NCI-H2081 (cell line): ENCODE measurements around the gene TMEM253.

Experiments used
- DNase-seq, 2 experiments: peaks; one replicate each; lab custom pipeline; 2025; lab: John Stamatoyannopoulos, UW

The TMEM253 gene

DNA sequence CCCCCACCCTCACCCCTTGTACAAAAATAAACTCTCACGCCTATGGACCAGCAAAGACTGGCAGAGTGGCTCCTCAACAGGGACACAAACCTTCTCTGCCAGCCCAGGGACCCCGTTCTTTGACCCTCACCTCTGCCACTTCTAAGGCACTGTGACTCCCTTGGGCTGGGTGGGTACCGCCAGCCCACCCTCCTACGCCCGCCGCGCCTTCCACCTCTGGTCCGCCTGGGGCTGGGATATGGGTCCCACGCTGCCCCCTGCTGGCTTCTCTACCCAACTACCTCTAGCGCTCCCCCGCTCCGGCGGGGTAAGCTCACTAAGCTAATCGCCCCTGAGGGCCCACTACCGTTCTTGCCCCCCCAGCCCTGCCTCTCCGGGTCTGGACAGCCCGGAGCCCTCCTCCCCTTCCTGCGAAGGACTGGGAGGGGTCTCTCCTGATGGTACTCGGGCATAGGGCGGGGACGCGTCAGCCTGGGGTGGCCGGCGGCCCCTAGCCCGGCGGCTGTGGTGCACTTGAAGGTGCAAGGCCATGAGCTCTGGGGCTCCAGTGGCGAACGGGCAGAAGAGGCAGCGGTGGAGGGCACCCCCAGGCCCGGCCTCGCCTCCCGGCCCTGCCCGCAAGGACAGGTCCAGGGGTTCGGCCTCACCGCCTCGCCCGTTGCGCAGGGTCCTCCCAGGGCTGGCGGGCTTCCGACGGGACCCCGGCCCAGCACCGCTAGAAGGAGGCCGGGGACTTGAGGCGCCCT, 10.5 kb upstream of the TMEM253 start:
- DNase-seq = no peak

DNA sequence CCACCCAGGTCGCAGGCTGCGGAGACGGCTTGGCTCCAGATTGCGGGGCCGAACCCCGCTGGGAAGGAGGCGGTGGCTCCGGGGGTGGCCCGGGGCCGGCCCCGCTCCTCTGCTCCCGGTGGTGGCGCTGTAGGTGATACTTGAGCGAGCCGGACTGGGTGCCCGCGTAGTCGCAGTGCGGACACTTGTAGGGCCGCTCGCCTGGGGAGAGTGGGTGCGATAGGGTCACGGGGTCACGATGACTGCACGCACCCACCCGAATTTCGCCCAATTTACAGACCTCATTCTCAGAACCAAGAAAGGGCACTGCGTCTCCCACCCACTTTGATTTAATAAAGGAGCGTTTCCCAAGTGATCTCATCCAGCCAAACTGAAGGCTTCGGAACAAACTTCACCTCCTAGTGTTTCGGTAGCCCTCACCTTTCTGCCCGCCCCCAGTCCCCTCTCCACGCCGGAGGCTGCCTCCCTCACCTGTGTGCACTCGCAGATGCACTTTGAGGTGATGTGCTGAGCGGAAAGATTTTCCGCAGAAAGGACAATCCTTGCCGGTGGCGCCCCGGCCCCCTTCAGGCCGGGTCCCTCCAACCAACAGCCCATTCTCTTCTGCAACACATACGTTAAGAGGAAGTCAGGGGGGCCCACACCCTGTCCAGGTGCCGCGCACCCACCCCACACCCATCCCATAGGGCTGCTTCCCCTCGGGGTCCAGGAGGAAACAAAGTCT, 9.8 kb upstream of the TMEM253 start:
- no peak for DNase-seq

DNA sequence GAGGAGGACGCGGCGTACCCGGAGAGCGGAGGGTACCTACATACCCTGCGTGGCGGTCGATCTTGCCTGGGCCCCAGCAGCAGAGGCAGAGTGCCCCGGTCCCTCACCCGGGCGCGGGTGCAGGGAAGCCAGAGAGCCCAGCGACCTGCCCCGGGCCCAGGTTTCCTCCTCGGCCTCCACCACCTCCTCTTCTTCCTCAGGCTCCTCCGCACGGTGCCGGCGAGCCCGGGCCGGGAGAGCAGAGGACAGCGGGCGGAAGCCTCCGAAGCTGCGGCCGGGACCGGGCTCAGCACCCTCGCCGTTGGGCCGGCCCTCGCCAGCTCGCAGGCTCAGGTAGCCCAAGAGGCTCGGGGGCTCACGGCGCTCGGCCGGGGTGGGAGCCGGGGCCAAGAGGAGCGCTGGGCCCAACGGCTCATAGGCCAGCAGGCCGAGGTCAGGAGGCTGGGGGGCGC, 9.0 kb upstream of the TMEM253 start:
- no peak for DNase-seq

DNA sequence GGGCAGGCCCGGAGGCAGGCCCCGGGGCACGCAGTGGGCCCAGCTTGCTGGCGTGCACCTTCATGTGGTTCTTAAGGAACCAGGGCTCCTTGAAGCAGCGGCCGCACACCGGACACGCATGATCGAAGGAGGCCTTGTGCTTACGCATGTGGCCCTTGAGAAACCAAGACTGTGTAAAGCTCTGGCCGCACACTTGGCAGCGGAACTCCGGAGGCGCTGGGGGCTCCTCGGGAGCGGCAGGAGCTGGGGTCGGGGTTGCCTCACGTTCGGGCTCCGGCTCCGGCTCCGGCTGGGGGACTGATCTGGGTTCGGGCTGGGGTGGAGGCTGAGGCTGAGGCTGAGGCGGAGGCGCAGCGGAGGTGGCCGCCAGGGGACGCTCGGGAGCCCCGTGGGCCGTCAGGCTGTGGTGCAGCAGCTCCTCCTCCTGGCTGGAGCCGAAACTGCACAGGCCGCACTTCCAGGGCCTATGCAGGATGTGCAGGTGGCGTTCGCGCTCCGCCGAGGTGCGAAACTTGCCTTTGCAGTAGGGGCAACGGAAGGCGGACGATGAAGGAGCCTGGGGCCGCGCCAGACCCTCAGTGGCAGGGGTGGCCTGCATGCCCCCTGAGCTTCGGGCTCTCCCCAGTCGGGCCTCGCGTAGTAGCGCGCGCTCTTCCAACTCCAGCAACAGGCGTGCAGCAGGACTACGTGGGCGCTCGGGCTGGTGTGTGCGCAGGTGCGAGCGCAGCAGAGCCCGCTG, 8.4 kb upstream of the TMEM253 start:
- DNase-seq = no peak

DNA sequence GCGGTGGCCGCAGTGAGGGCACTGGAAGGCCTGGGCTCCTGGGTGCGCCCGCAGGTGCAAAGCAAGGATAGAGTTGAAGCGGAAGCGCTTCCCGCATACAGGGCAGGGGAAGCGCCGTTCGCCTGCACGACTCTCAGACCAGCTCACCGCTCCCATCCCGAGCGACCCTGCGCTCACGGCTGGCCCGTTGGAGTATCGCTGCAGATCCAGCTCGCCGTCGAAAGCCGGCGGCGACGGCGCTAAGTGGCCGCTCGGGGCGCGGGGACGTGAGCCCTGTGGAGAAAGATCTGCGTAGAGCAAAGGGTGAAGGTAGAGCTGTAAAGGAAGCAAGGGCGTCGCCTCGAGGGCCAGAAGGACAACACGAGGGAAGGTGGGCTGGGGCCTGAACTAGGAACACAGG, 7.8 kb upstream of the TMEM253 start:
- DNase-seq = no peak

DNA sequence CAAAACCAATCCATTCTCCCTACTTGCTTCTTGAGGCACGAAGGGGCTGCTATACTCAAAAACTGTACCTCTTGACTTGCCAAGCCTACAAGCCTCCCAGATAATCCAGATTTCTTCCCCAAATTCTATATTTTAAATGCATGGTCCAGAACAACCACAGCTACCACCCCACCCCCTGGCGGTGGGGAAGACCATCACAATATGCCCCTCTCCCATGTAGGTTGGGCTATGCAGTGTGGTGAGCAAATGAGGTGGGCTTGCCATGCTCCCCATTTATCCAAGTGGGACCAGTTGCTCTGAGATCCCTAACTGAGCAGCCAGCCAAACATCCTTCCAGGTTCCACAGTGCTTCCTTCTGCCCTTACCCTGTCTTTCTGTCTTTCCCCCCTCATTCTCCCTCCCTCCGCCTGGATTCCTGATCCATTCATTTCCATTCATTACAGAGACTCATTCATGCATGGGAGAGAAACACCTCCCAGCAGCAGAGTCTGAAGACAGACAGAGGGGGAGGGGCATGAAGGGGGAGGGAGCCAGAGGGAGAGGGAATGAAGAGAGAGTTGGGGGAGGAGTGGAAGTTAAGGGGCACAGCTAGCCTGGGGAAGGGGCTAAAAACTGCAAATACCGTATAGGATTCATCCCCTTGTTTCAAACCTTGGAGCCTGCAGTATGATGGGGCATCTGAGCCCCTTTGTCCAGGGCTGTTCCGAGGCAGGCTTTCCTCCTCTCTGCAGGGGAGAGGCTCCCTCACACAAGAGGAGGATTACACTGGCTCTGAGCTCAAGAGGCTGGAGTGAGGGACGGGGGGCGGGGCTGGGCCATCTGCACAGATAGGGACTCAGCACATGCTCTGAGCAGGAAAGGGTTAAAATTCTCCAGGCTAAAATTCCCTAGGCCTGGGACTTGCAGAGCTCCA, 6.8 kb upstream of the TMEM253 start:
- DNase-seq = no peak

DNA sequence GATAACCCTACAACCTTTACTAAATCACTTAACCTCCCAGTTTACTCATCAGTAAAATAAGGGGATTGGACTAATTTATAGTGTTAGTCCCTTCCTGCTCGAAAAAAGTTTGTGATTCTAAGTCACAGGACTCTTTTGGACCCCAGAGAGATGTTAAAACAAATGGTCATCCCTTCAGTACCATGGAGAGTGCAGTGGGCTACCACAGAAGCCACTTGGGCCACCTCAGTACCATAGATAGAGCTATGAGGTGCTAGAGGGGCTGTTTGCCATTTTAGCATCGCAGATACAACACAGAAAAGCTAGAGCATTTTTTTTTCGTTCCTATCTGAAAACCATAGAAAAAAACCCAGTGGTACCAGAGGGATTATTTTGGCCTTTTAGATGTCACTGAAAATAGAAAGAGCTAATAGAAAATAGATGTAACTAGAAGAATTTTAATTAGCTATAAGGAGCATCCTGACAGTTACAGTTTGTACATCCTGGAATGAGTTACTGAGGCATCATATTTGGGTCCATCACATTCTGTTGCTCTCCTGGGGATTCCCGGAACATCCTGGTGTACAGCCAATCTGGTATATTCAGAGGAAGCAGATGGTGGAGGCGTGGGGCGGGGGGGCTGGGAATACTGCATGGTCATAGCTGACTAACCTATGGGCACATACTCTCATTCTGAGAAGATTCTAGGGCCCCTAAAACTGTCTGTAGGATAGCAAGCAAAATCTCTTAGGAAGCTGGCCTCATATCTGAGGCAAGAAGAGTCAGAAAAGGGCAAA, 5.2 kb upstream of the TMEM253 start:
- no peak for DNase-seq

DNA sequence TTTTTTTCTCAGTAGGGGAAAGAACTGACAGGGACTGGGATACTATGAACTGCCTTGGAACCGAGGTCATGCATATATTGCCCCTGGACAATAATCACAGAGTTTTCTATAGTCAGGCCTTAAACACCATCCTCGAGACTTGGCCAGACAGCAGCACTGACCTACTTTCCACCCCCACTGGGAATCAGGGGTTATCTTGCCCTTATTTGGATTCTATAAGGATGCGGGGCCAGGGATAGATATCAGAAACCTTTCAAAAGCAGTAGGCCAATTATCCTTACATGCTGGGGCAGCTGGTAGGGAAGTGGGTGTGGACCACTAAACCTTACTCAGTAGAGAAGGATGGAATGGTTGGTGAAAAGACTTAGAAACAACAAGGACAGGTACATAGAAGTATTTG, 4.4 kb upstream of the TMEM253 start:
- no peak for DNase-seq

DNA sequence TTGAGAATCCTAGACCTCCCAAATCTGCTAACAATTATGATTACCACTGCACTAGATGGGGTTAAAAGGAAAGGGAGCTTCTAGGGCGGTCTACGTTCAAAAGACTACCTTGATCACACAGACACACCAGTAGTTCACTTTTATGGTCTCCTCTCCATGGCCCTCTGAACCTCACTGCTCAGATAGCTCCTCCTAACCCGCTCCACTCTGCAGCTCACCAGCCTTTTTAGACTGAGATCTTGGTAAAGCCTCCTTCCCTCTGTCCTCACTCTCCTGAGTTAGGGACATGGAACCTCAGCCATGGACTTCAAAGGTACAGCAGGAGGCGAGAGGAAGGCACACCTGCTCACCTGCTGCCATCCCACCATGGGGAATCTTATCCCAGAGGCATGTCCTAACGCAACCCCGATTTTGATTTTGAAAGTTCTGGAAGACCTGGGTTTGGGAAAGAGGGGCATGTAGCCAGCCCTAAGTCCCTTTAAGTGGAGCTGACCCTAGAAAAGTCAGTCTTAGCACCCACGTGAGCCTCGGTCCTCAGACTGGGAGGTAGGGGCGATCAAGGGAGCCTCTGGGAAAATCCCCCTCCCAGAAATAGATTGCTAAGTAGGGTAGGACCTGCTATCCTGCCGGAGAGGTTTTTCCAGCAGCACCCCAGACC, 3.8 kb upstream of the TMEM253 start:
- no peak for DNase-seq

DNA sequence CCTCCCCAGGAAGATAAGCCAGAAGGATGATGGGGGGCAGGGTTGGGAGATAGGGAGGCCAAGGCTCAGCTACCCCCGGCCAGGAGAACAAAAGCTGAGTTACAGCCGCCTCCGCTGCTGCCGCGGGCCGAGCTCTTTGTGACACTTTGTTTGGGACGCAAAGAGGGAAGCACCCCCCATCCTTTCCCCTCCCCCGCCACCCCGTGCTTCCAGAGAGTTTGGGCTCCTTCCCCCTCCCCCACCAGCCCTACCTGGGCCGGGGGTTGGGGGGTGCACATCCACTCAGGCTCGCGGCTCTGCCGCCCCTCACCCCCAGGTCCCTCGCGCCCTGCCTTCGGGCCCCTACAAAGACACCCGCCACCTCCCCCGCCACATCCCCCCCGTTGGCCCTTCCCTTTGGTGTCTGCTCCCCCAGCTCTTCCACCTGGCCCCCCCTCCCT, 3.2 kb upstream of the TMEM253 start:
- DNase-seq = no peak

DNA sequence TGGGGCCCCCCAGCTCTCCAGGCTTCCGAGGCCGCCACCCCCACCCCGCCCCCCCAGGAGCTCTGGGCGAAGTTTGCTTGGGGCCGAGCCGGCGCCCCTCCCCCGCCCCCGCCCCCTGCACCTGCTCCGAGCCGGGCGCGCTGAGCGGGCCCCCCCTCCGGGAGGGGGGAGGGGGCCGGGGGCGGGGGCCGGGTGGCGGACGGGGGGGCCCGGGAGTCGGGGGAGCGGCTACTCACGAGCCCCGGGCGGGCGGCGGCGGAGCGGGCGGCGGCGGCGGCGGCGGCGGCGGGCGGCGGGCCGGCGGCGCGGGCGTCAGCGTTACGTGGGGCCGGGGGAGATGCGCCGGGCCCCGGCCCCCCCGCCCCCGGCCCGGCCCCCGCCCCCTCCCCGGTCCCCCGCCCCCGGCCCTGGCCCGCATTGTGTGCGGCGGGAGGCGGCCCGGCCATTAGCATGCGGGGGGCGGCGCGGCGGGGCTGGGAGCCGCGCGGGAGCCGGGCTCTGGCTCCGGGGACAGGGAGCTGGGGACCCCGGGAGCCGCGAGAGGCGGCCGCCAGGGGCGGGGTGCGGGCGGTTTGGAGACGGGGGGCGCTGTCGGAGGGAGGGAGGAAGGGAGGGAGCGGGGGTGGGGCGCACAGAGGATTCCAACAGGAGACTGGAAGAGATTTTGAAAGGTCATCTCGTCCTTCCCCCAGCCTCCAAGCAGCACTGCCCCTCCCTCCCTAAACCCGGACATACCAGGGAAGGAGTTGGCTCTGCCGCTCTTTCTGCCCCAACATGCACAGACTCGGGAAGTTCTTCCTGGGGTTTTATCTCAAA, 2.6 kb upstream of the TMEM253 start, which contains the start of gene ZNF219:
TSS of gene ZNF219 (minus strand) at position 580 of the 816 bp plus-strand sequence. CDS start 5,064 bp downstream, outside the sequence.
- DNase-seq = peak in 1 of 2 experiments; percentile 40

DNA sequence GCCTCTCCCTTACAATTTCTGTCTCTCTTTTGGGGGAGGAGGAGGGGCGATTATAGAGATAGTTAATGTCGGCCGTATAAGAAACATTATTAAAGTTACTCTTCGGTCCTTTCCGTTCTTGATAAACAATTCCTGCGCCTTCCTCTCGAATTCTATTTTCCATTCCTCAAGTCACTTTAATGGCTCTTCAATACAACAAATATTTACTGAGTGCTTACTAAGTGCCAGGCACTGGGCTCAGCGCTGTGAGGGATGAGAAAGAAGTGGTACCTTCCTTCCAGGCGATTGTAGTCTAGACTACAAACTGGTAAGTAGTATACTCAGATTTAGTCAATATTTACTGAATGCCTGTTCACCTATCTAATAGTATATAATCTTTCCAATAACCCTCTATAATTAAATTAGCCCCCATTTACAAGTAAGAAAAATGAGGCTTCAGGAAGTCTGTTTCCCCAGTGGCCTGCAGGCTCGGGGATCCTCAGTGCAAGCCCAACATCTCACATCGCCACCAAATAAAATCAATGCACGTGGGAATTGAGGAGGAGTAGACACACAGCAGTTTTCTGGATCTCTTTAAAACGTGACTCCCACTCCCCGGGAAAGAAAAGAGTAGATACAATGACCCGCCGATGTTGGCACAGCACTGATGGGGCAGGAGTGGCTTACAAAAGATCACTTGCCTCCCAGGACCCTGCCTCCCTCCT, 1.8 kb upstream of the TMEM253 start:
- DNase-seq = no peak

DNA sequence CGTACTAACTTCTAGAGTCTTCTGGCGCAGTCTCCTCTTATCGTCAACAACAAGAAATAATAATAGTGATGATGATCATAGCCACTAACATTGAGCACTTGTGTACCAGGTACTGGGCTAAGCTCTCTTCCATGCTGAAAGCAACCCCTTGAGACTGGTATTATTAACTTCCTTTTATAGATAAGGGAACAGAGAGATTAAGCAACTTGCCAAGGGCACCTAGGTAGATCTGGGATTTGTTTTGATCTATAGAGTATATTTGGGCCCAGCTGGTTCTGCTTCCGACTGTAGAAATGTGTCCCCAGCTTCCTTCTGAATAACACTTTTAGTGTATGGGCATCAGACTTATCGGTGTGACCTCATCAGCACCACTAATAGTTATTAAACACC, 1.3 kb upstream of the TMEM253 start:
- DNase-seq = no peak

DNA sequence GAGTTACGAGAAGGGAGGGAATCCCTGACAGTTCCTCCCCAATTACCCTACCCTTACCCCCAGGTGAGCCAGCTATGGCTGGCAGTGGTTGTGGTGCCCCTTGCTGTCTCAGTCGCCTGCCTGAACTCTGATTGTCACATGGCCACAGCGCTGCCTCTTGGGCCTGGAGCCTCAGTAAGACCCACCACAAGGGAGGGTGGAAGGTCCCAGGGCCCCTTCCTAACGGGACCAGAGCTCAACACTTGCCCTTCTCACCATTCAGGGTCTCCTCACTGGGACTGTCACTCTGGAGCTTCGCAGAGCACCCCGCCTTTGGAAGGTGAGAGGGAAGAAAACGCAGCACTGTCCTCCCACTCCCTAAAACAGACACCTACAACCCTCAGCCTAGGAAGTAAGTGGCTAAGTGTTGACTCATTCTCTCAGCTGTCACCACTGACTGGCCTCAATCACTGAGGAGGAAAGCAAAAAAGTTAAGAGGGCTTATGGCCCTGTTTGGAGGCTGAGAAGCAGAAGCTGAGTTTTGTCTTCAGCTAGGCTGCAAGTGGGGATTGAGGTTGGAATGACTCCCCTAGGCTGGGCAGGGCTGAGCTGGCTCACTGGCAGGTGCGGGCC, 1.0 kb downstream of the TMEM253 start:
- DNase-seq = no peak

DNA sequence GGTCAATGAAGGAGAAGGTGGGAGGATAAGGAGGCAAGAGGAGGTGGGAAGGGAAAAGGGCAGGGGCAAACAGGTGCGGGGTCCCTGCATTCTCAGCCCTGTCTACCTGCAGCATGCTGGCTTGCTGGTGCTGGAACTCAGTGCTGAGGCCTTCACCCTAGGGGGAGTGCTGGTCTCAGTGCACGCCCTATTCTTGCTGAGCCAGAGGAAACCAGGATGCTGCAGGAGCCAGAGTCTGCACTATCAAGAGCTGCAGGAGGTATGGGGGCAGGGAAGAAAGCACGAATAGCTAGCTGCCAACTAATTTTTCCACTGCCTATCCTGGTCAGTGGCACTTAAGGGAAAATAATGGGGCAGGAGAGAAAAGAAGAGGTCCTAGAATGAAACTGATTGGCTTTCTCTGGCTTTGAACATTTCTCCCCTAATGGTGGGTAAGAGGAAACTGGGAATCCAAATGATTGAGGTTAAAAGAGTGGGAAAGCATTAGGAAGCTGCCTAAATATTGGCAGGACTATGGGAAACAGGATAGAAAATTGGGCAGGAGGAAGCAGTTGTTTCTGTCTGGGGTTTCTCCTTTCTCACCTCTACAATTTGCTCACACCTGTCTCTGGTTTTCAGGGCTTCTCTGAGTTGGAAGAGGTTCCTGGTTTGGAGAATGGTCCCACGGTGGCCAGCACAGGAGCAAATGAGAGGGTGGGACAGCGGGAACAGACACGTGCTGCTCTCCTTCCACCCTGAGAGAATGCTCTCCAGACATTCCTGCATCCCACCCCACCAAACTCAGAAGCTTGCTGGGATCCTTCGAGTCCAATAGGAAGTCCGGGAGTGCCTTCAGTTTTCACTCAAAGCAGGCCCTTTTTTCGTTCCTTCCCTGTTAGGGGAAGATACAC, 1.9 kb downstream of the TMEM253 start:
- DNase-seq = peak in 1 of 2 experiments; percentile 21

DNA sequence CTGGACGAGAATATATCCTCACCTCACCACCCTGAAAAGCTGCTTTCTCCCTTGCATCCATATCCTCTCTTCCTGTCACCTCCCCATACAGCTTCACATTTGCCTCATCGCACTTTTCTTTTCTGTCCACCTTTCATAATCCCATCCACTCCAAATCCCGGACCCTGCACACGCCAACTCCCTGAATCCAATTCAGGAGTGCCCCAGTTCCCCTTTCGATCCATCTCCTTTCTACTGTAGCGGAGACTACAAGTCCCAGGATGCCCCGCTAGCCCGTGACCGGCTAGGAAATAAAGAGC, 2.5 kb downstream of the TMEM253 start:
- no peak for DNase-seq

DNA sequence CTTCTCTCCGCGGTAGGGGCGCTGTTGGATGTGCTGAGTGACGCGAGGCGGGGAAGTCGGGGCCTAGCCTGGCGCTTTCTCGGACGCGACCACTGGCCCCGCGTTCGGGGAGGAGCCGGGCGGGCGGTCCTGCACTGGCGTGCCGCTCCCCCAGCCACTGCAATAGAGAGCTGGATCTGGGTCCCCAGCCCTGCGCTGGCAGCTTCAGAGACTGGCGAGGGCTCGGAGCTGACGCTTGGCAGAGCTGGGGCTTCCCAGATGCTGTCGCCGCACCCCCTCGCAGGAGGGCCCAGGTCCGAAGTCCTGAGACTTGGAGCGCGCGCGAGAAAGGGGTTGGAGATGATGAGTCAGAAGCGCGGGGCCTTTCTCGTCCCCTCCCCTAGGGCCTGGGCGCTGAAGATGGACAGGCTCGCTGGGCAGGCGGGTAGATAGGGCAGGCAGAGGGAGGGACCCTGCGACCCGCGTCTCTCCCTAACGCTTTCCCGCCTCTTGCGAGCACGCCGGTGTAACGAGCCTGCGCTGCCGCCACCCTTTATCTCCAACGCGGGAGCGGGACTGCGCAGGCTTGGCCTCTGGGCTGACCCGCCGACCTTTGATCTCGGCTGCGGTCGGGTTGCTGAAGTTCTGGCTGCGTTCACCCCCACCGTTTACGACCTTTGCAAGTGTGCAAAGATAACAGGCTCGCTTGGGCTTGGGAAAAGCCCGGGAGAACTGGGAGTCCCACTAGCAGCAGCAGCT, 3.0 kb downstream of the TMEM253 start:
- DNase-seq = peak; percentile 95
